Right lung (tissue), 5 donors: ENCODE measurements around the gene IQGAP2. TPM values are rescaled to one million over a fixed set of nuclear protein-coding genes. Genes with fewer than 3 reads are reported as not detected.

Experiments used
- DNase-seq, 2 donors: peaks; one replicate each; pipeline ENCODE4 v3.0.0-alpha.2; 2013
- polyA plus RNA-seq, 5 donors: library from polyadenylated mRNA; unstranded; fragments of 120-200 nt; gene quantifications; one replicate each; pipeline versions ENCODE4 v1.2.1 to v1.2.3, GENCODE V29; 2013; ENCODE audit warnings: inconsistent platforms in 1 of 5, low replicate concordance in 1 of 5; ENCODE audit not compliant: insufficient read length in 5 of 5, insufficient read depth in 1 of 5

The IQGAP2 gene
- polyA plus RNA-seq, 5 donors: 13.7 to 18.7 (median 15.4) TPM

GRCh38 chr5:76560952-76561891 lies 158.1 kb downstream of the IQGAP2 start:
- peak in 1 of 2 donors; percentile 41 for DNase-seq

DNA sequence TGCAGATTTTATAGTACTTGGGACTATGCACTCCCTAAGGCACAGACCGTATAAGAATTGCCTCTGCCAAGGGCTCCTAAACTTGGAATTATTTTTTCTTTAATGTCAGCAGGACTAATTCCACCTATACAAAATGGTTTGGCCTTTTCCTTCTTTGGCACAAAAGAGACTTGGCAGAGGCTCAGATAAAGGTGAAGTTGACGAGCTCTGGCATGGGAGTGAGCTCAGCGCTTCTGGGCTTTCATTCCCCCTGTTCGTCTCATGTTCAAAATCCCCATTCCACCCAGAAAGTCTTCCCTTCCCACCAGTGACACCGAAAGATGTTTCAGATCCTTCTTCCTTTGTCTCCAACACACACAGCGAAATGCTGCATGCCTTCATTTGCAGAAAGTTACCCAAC lies 158.9 kb downstream of the IQGAP2 start:
- DNase-seq: no peak

- no peak for DNase-seq
Observed at GRCh38 chr5:76565009-76565408, 161.9 kb downstream of the IQGAP2 start.

- no peak for DNase-seq
Observed at GRCh38 chr5:76570153-76570552, 167.1 kb downstream of the IQGAP2 start.

DNA sequence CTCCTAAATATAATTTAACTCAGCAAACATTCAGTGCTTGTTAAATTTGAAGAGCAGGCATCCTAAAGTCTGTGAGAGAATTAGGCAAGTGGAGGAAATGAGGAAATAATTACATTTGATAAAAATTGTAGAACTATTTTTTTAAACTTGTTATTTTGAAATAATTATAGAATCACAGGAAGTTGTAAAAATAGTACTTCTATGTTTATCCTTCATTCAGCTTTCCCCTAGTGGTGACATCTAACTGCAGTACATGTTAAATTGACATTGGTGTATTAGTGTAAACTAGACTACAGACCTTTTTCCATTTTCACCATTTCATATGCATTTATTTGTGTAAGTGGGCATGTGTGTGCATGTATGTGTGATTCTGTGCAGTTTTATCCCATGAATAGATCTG lies 168.5 kb downstream of the IQGAP2 start:
- no peak for DNase-seq

GRCh38 chr5:76576450-76576849 lies 173.4 kb downstream of the IQGAP2 start:
- DNase-seq: peak; percentile 57 to 64

GRCh38 chr5:76576996-76577395 lies 173.9 kb downstream of the IQGAP2 start:
- DNase-seq: no peak

- no peak for DNase-seq
Observed at GRCh38 chr5:76579166-76579937, 176.3 kb downstream of the IQGAP2 start.

DNA sequence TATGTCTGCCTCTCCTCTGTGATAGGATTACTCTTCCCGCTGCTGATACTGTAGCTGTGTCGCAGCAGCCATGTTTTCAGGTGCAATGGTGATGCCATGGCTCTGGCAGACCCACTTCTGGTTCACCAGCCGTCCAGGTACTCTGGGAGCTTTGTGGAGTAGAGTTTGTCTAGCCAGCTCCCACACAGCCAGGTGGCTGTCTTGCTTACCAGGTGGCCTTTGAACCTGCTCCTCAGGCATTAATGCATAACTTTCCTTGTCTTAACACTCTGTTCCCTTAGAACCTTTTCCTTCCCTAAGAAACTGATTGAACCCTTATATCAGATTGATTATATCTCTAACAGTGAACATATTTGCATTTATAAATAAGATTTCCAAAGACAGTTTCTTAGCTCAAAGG lies 177.9 kb downstream of the IQGAP2 start:
- no peak for DNase-seq

- DNase-seq: no peak
Observed at GRCh38 chr5:76582230-76583162, 179.4 kb downstream of the IQGAP2 start.

DNA sequence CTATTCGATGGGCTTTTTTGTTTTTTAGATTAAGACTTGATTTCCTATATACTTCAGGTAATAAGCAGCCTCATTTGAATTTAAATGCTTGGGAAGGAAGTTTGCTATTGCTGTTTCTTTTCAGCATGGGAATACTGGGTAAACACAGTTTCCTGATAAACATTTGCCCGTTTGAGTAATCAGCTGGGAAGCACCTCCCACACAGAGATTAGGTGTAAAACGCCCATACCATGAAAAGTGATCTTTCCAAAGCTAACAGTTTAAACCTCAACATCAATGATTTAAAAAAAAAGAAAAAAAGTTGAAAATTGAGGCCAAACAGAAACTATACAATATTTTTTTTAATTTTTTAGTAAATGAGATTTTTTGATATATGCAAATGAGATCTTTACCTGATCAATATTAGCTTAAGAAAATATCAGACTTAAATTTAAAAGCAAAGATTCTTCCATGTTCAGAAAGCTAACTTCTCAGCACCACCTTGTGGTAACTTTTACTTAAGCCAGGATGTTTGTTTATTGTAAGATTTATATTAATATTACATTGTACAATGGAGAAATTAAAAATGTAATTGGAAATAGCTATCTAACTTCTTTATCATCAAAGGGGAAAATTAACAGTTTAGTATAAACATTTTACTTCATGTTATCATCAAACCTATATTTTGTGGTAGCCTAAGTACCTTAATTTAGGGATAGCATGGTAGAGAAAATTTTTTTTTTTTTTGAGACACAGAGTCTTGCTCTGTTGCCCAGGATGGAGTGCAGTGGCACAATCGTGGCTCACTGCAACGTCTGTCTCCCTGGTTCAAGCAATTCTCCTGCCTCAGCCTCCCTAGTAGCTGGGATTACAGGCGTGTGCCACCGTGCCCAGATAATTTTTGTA lies 180.3 kb downstream of the IQGAP2 start:
- DNase-seq: no peak

GRCh38 chr5:76585783-76586217 lies 182.7 kb downstream of the IQGAP2 start:
- DNase-seq: no peak

DNA sequence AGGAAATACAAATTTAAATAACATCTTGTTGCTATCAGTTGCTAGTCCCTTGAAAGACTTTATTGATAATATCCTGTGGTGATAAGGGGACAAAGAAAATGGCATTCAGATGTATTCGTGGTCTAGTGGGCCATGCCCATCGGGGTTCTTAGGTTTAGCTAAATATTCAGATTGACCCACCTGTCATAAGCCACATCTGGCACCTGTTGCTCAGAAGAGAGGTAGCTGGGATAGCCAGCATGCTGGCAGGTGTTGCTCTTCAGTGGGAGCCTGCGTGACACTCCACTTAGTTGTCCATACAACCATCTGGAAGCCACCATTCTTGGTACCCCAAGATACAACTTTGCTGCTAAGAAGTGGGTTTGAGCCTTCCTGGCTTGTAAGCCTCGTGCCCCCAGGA lies 183.4 kb downstream of the IQGAP2 start:
- DNase-seq: no peak

DNA sequence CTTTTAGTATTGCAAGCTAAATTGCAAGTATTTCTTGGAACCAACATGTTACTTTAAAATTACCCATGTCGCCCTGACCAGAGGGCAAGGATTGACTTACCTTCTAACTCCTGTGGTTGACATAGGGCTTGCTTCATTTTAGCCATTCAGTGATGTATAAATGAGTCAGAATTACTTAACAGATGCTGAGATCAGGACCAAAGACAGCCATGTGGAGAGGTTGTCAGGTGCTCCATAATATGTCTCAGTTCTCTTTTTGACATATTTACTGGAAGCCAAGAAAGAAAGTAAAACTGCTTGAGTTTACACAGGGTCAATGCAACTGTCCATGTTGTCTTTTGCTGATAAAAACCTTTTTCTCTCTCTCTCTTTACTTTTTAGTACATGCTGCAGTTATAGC lies 186.9 kb downstream of the IQGAP2 start:
- DNase-seq: no peak

GRCh38 chr5:76591366-76591765 lies 188.3 kb downstream of the IQGAP2 start:
- DNase-seq: no peak

DNA sequence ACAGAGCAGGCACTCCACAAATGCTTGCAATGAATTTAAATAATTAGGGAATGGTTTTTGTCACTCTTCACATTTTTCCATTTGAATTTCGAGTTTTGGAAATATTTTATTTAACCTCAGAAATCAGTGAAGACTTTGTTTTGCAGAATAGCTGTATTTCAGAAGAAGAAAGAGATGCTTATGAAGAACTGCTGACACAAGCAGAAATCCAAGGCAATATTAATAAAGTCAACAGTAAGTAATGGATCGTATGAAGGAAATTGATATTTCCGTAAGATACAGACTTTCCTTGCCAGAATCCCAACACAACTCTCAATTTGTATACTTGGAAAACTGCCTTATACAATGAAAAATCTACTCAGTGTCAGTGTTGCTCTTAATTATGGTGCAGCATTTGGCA lies 189.6 kb downstream of the IQGAP2 start:
- no peak for DNase-seq

GRCh38 chr5:76594107-76594506 lies 191.0 kb downstream of the IQGAP2 start:
- no peak for DNase-seq

- no peak for DNase-seq
Observed at GRCh38 chr5:76595755-76596481, 192.8 kb downstream of the IQGAP2 start.

GRCh38 chr5:76598531-76598930 lies 195.4 kb downstream of the IQGAP2 start:
- no peak for DNase-seq

DNA sequence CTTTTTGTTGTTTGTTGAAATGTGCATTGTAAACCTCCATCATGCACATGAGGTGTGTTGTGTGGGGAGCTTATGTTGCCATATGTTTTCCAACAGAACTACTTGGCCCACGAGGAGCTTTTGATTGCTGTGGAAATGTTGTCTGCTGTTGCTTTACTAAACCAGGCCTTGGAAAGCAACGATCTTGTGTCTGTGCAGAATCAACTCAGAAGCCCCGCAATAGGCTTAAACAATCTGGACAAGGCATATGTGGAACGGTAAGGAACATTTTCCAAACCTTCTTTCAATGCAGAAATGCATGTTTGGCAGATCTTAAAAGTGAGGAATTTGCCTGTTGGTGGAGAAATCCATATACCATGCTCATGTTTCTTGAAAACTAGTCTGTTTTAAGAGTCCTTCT lies 197.6 kb downstream of the IQGAP2 start:
- DNase-seq: no peak
